G401.6 (cell line): ENCODE data around the gene SREK1.
"Not testable (repeated sequence)": the region's sequence is repeated elsewhere in the genome, so short reads cannot be mapped to it uniquely, and the experiment has no call there.

Experiments used
- FAIRE-seq: peaks from 2 replicates; lab custom pipeline; 2012; peaks lifted over from hg19 to GRCh38; lab: Jason Lieb, UNC

Gene SREK1

DNA sequence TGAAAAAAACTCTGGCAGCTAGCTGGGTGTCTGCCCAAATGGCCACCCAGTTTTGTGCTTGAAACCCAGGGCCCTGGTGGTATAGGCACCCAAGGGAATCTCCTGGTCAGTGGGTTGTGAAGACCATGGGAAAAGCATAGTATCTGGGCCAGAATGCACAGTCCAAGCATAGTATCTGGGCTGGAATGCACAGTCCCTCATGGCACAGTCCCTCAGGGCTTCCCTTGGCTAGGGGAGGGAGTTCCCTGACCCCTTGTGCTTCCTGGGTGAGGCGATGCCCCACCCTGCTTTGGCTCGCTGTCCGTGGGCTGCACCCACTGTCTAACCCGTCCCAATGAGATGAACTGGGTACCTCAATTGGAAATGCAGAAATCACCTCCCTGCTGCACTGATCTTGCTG is 78.8 kb downstream of the SREK1 start:
- not testable (repeated sequence) for FAIRE-seq

- no peak for FAIRE-seq
Observed at GRCh38 chr5:66223637-66224036, 79.5 kb downstream of the SREK1 start.

- no peak for FAIRE-seq
Observed at GRCh38 chr5:66224274-66224673, 80.2 kb downstream of the SREK1 start.

DNA sequence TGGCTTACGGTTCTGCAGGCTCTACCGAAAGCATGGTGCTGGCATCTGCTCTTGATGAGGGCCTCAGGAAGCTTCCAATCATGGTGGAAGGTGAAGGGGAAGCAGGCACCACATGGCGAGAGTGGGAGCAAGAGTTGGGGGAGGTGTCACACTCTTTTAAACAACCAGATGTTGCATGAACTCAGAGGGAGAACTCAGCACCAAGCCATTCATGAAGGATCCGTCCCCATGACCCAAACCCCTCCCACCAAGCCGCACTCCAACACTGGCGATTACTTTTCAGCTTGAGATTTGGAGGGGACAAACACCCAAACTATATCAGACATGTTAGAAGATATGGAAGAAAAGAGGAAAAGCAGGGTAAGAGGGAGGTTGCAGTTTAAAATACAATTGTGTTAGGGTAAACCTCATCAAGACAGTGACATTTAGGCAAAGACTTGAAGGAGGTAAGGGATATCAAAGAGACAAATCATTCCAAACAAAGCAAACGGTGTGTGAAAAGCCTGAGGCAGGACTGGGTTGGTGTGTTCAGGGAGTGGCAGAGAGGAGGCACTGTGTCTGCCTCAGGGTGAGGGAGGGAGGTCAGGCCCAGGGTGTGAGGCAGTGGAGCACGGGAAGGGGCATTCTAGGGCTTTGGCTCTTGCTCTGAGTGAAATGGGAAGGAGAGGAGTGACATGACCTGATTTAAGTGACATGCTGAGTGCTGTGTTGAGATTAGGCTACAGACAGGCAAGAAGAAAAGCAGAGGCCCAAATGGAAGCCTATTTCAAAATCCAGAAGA is 80.9 kb downstream of the SREK1 start:
- no peak for FAIRE-seq

- no peak for FAIRE-seq
Observed at GRCh38 chr5:66230551-66230950, 86.5 kb downstream of the SREK1 start.

GRCh38 chr5:66231508-66231907 is 87.4 kb downstream of the SREK1 start:
- no peak for FAIRE-seq

- no peak for FAIRE-seq
Observed at GRCh38 chr5:66232275-66232674, 88.2 kb downstream of the SREK1 start.

- FAIRE-seq = no peak
Observed at GRCh38 chr5:66232706-66233445, 88.8 kb downstream of the SREK1 start.
